GM12878 (cell line): ENCODE results near the gene NUDT1. TPM values are rescaled to one million over a fixed set of nuclear protein-coding genes. Genes with fewer than 3 reads are reported as not detected.

Experiments
- ATAC-seq: fragments of 200-7000 bp; cut with Tn5 transposase; 3 replicates; pipeline ENCODE4 v1.9.1; 2020; ENCODE audit warnings: mild to moderate bottlenecking, moderate library complexity
- BruUV-seq: library from RNA; stranded (reverse); fragments of 400-500 nt; replicated peaks from 2 replicates; lab custom pipeline; 2021; lab: Mats Ljungman, UMichigan
- CTCF ChIA-PET: fragments of 300-600 bp; sonication (Branson Sonifier 250); formaldehyde crosslinking; extraction: SDS; loops from one replicate; lab custom pipeline; 2021; ENCODE audit warnings: inconsistent platforms; lab: Yijun Ruan, JAX
- POLR2A ChIA-PET: fragments of 350-600 bp; formaldehyde crosslinking; extraction: SDS; loops from one replicate; lab custom pipeline; 2021; ENCODE audit warnings: inconsistent platforms; lab: Charles Lee
- RAD21 ChIA-PET: fragments of 300-600 bp; sonication (Branson Sonifier 250); formaldehyde crosslinking; loops from one replicate; lab custom pipeline; 2023; ENCODE audit warnings: antibody characterized with exemption; ENCODE audit not compliant: unreplicated experiment; lab: Charles Lee
- SMC1A ChIA-PET: fragments of 300-600 bp; sonication (Branson Sonifier 250); formaldehyde crosslinking; loops from one replicate; lab custom pipeline; 2023; ENCODE audit not compliant: unreplicated experiment, uncharacterized antibody; lab: Charles Lee
- DNase-seq: peaks from one replicate; pipeline ENCODE4 v3.0.0-alpha.2; 2011; ENCODE audit warnings: low read depth, low spot score
- FAIRE-seq: peaks from 3 replicates; lab custom pipeline; 2011; peaks lifted over from hg19 to GRCh38; lab: Jason Lieb, UNC
- H2AFZ ChIP-seq: 2 replicates; pipeline ENCODE4 v1.6.0; 2011; ENCODE audit warnings: low read depth, low read length, control low read depth; ENCODE audit not compliant: control insufficient read depth
- H3K27ac ChIP-seq: 2 replicates; pipeline ENCODE4 v1.5.1; 2011; ENCODE audit warnings: control low read depth; ENCODE audit not compliant: control insufficient read depth, insufficient read depth
- H3K27me3 ChIP-seq, 2 experiments: replicated peaks in 1 of 2; 2 replicates each; pipeline versions ENCODE4 v1.6.0 to v1.6.1; 2011; ENCODE audit warnings: low read length in 1 of 2; ENCODE audit not compliant: control insufficient read depth in 2 of 2, insufficient read depth in 2 of 2
- H3K36me3 ChIP-seq, 2 experiments: 2 replicates each; pipeline ENCODE4 v1.5.1; 2011; ENCODE audit warnings: low read length in 1 of 2; ENCODE audit not compliant: control insufficient read depth in 2 of 2, insufficient read depth in 2 of 2
- H3K4me1 ChIP-seq: 2 replicates; pipeline ENCODE4 v1.6.1; 2011; ENCODE audit warnings: mild to moderate bottlenecking, low read length, moderate library complexity, mixed read lengths; ENCODE audit not compliant: control insufficient read depth, insufficient read depth
- H3K4me2 ChIP-seq: 2 replicates; pipeline ENCODE4 v1.6.0; 2011; ENCODE audit warnings: control low read depth; ENCODE audit not compliant: control insufficient read depth, insufficient read depth
- H3K4me3 ChIP-seq: fragments of 200-600 bp; sonication (generic); 2 replicates; pipeline ENCODE4 v1.5.1; 2016
- H3K79me2 ChIP-seq: 2 replicates; pipeline ENCODE4 v1.6.0; 2011; ENCODE audit warnings: low read length; ENCODE audit not compliant: control insufficient read depth, insufficient read depth
- H3K9ac ChIP-seq: 2 replicates; pipeline ENCODE4 v1.8.0; 2011; ENCODE audit warnings: low read length, control low read depth, mixed read lengths; ENCODE audit not compliant: control insufficient read depth, insufficient read depth
- H3K9me3 ChIP-seq: replicated peaks from 3 replicates; pipeline ENCODE4 v1.5.1; 2011; ENCODE audit warnings: mild to moderate bottlenecking, low read length; ENCODE audit not compliant: control insufficient read depth, insufficient read depth
- H4K20me1 ChIP-seq: 2 replicates; pipeline ENCODE4 v1.6.0; 2011; ENCODE audit not compliant: control insufficient read depth, insufficient read depth
- DPF2 ChIP-seq: fragments of 450-650 bp; IDR thresholded peaks from 2 replicates; pipeline ENCODE4 v1.6.1; 2017; ENCODE audit warnings: mild to moderate bottlenecking
- GABPA ChIP-seq: IDR thresholded peaks from 2 replicates; pipeline ENCODE4 v1.6.1; 2014; ENCODE audit warnings: antibody characterized with exemption, low read depth, mild to moderate bottlenecking, inconsistent platforms
- KAT2A ChIP-seq: conservative IDR thresholded peaks from 2 replicates; pipeline ENCODE4 v1.6.1; 2011; ENCODE audit warnings: low read depth, low read length; ENCODE audit not compliant: control insufficient read depth
- NR2F1 ChIP-seq: fragments of 450-650 bp; conservative IDR thresholded peaks from 2 replicates; pipeline ENCODE4 v1.6.1; 2017; ENCODE audit warnings: mild to moderate bottlenecking
- RUNX3 ChIP-seq: IDR thresholded peaks from 2 replicates; pipeline ENCODE4 v1.6.1; 2012; ENCODE audit warnings: low read length, inconsistent platforms
- SRF ChIP-seq, 2 experiments: IDR thresholded peaks; 2 replicates each; pipeline ENCODE4 v1.6.1; 2011; ENCODE audit warnings: low read depth in 2 of 2, low read length in 2 of 2, mild to moderate bottlenecking in 1 of 2, moderate library complexity in 1 of 2
- WGBS: methylation state at CpG from one replicate; pipeline ENCODE4 v1.1.6; 2016; ENCODE audit warnings: low lambda C conversion rate; ENCODE audit not compliant: insufficient replicate concordance, insufficient coverage; ENCODE audit errors: missing lambda C conversion rate; 5-methylcytosine and 5-hydroxymethylcytosine counted together
- in situ Hi-C: fragments of 300-500 bp; cut with MboI; formaldehyde crosslinking; loops from 9 replicates; pipeline ENCODE4 v1.14.3; 2018; ENCODE audit warnings: mixed read lengths
- intact Hi-C: fragments of 100-400 bp; cut with micrococcal nuclease; formaldehyde crosslinking; loops from one replicate; pipeline ENCODE4 v1.14.2; 2022; ENCODE audit not compliant: unreplicated experiment
- polyA plus RNA-seq, 11 experiments: library from polyadenylated mRNA; depleted of rRNA in 4 of 11; unstranded in 6 of 11; stranded (reverse) in 5 of 11; fragments of >200 nt; fragmentation: Nextera tagmentation in 4 of 11; fragmentation: Illumina TruSeq in 1 of 11; extraction: Ambion mirVana in 4 of 11; extraction: Trizol in 1 of 11; gene quantifications; 1 replicate in 1 of 11; 2 replicates in 10 of 11; pipeline versions ENCODE4 v1.2.1 to v1.2.3, GENCODE V29; 2011 to 2016; ENCODE audit warnings: inconsistent platforms in 2 of 11, missing spikeins in 2 of 11, low read depth in 1 of 11
- total RNA-seq, 4 experiments: library from RNA; depleted of rRNA in 3 of 4; stranded (reverse); fragments of >200 nt in 3 of 4; fragmentation: Illumina TruSeq in 1 of 4; extraction: Trizol in 1 of 4; gene quantifications; 2 replicates each; pipeline versions ENCODE4 v1.2.1 to v1.2.3, GENCODE V29; 2013 to 2021
- TF ChIP-seq, protein P1 (sequence below): fragments of 450-650 bp; IDR thresholded peaks from 2 replicates; pipeline ENCODE4 v1.6.1; 2016; ENCODE audit warnings: mild to moderate bottlenecking, moderate library complexity, borderline replicate concordance
- TF ChIP-seq, protein P2 (sequence below): fragments of 450-650 bp; IDR thresholded peaks from 2 replicates; pipeline ENCODE4 v1.6.1; 2017; ENCODE audit warnings: antibody characterized with exemption, mild to moderate bottlenecking, moderate library complexity
- TF ChIP-seq, protein P3 (sequence below): IDR thresholded peaks from 2 replicates; pipeline ENCODE4 v1.6.1; 2012; ENCODE audit warnings: improper control_type of control experiment, low read depth, low read length; ENCODE audit not compliant: insufficient replicate concordance

NUDT1 gene
- total and polyA plus RNA-seq, 10 of the 15 experiments (the other 5 are each of a cell fraction or from before 2014, with no cell fraction given), result 7.7 to 122 (median 59.2) TPM

DNA sequence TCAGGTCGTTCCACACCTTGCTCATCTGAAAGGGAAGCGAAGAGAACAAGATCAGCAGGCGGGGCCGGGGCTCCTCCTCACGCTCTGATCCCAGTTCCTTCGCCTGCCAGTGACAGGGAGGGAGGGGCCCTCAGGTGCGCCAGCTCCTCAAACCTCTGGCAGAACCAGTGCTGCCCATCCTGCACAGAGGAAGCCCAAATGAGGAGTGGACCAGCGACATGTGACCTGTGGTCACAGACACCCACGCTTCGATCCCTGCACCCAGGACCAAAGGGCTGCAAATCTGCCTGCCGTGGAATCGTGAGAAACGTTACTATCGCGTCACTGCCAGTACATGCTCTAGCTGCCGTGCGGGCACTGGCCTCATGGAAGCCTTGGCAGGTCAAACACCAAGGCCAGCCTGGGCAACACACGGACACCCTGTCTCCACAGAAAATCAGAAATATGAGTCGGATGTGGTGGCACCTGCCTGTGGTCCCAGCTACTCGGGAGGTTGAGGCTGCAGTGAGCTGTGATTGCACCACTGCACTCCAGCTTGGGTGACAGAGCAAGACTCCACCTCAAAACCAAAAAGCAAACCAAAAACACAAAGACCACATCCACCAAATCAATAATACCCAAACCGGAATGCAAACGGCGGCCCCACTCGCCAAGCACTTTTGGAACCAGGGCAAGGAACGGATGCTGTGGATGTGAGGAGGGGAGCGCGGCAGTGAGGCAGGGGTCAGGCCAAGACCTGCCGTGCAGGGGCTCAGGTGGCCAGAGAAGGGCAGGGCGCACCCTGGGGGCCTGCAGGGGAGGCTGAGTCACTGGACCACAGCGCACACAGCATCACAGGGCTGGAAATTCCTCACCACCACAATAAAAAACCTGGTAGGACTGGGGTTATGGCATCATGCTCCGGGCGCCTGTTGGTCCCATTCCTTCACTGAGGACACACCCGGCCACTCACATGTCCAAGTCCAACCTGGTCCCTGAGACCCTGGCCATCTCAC, 13.4 kb downstream of the NUDT1 start:
- BruUV-seq, result no TSS peak
- POLR2A ChIA-PET, result no interaction called here
- TF ChIP-seq SRF (IDR thresholded peaks at IDR 0.05; ENCODE audit: low read depth in 2 of 2, low read length in 2 of 2), result peak; percentile 13 to 63; a peak in 2 of 4 replicates
- TF ChIP-seq NR2F1, result no peak
- TF ChIP-seq, protein P1, sequence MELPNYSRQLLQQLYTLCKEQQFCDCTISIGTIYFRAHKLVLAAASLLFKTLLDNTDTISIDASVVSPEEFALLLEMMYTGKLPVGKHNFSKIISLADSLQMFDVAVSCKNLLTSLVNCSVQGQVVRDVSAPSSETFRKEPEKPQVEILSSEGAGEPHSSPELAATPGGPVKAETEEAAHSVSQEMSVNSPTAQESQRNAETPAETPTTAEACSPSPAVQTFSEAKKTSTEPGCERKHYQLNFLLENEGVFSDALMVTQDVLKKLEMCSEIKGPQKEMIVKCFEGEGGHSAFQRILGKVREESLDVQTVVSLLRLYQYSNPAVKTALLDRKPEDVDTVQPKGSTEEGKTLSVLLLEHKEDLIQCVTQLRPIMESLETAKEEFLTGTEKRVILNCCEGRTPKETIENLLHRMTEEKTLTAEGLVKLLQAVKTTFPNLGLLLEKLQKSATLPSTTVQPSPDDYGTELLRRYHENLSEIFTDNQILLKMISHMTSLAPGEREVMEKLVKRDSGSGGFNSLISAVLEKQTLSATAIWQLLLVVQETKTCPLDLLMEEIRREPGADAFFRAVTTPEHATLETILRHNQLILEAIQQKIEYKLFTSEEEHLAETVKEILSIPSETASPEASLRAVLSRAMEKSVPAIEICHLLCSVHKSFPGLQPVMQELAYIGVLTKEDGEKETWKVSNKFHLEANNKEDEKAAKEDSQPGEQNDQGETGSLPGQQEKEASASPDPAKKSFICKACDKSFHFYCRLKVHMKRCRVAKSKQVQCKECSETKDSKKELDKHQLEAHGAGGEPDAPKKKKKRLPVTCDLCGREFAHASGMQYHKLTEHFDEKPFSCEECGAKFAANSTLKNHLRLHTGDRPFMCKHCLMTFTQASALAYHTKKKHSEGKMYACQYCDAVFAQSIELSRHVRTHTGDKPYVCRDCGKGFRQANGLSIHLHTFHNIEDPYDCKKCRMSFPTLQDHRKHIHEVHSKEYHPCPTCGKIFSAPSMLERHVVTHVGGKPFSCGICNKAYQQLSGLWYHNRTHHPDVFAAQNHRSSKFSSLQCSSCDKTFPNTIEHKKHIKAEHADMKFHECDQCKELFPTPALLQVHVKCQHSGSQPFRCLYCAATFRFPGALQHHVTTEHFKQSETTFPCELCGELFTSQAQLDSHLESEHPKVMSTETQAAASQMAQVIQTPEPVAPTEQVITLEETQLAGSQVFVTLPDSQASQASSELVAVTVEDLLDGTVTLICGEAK, result no peak
- TF ChIP-seq KAT2A, result no peak
- TF ChIP-seq DPF2, result no peak
- TF ChIP-seq, protein P2, sequence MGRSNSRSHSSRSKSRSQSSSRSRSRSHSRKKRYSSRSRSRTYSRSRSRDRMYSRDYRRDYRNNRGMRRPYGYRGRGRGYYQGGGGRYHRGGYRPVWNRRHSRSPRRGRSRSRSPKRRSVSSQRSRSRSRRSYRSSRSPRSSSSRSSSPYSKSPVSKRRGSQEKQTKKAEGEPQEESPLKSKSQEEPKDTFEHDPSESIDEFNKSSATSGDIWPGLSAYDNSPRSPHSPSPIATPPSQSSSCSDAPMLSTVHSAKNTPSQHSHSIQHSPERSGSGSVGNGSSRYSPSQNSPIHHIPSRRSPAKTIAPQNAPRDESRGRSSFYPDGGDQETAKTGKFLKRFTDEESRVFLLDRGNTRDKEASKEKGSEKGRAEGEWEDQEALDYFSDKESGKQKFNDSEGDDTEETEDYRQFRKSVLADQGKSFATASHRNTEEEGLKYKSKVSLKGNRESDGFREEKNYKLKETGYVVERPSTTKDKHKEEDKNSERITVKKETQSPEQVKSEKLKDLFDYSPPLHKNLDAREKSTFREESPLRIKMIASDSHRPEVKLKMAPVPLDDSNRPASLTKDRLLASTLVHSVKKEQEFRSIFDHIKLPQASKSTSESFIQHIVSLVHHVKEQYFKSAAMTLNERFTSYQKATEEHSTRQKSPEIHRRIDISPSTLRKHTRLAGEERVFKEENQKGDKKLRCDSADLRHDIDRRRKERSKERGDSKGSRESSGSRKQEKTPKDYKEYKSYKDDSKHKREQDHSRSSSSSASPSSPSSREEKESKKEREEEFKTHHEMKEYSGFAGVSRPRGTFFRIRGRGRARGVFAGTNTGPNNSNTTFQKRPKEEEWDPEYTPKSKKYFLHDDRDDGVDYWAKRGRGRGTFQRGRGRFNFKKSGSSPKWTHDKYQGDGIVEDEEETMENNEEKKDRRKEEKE, result no peak
- TF ChIP-seq GABPA, result no peak
- peak; percentile 42; the same call in 1 of the 2 replicates for TF ChIP-seq RUNX3
- TF ChIP-seq, protein P3, sequence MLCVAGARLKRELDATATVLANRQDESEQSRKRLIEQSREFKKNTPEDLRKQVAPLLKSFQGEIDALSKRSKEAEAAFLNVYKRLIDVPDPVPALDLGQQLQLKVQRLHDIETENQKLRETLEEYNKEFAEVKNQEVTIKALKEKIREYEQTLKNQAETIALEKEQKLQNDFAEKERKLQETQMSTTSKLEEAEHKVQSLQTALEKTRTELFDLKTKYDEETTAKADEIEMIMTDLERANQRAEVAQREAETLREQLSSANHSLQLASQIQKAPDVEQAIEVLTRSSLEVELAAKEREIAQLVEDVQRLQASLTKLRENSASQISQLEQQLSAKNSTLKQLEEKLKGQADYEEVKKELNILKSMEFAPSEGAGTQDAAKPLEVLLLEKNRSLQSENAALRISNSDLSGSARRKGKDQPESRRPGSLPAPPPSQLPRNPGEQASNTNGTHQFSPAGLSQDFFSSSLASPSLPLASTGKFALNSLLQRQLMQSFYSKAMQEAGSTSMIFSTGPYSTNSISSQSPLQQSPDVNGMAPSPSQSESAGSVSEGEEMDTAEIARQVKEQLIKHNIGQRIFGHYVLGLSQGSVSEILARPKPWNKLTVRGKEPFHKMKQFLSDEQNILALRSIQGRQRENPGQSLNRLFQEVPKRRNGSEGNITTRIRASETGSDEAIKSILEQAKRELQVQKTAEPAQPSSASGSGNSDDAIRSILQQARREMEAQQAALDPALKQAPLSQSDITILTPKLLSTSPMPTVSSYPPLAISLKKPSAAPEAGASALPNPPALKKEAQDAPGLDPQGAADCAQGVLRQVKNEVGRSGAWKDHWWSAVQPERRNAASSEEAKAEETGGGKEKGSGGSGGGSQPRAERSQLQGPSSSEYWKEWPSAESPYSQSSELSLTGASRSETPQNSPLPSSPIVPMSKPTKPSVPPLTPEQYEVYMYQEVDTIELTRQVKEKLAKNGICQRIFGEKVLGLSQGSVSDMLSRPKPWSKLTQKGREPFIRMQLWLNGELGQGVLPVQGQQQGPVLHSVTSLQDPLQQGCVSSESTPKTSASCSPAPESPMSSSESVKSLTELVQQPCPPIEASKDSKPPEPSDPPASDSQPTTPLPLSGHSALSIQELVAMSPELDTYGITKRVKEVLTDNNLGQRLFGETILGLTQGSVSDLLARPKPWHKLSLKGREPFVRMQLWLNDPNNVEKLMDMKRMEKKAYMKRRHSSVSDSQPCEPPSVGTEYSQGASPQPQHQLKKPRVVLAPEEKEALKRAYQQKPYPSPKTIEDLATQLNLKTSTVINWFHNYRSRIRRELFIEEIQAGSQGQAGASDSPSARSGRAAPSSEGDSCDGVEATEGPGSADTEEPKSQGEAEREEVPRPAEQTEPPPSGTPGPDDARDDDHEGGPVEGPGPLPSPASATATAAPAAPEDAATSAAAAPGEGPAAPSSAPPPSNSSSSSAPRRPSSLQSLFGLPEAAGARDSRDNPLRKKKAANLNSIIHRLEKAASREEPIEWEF, result no peak

More for the DNA sequence above, 13.4 kb downstream of the NUDT1 start:
- peaks cover 7% of the 10 kb centered on the region for H3K79me2 ChIP-seq
- H3K4me2 ChIP-seq, result peak overlapping the region; percentile 9; the same call in 1 of the 2 replicates
- DNase-seq (no peak), FAIRE-seq (no peak), ATAC-seq (no peak)
- 18% methylated on average over 33 of the region's 33 CpGs for WGBS
- RAD21 ChIA-PET, result no interaction called here
- CTCF ChIA-PET, result no interaction called here
- no peak overlapping the region for H3K9ac ChIP-seq
- intact Hi-C loops, result no loop called here
- SMC1A ChIA-PET, result interaction anchor here (1.9 kb wide), 1 partner anchor 57 kb away, joined by 4 read pairs; no protein-coding TSS in a partner anchor
- H2AFZ ChIP-seq, result no peak overlapping the region
- in situ Hi-C loops, result no loop called here
- H3K27ac ChIP-seq, result no peak overlapping the region
- H3K4me1 ChIP-seq, result peaks cover 28% of the 10 kb centered on the region
- no peaks in the 10 kb centered on the region for H4K20me1 ChIP-seq
- peaks cover 10 to 42% of the 10 kb centered on the region in 2 experiments for H3K36me3 ChIP-seq
- H3K4me3 ChIP-seq, result no peak overlapping the region
- H3K27me3 ChIP-seq, result no peaks in the 10 kb centered on the region
- no peaks in the 10 kb centered on the region for H3K9me3 ChIP-seq
